OCI-LY3 (cell line): ENCODE results near the gene NINL.

Source experiments
- H2AFZ ChIP-seq: fragments of 200-600, 300-600 bp; shearing (Covaris generic); 2 replicates; pipeline ENCODE4 v1.6.0; 2014; ENCODE audit warnings: antibody characterized with exemption, low read depth, low read length
- H3K27ac ChIP-seq: fragments of 200-600, 300-600 bp; sonication (generic); 2 replicates; pipeline ENCODE4 v1.5.1; 2014; ENCODE audit warnings: mild to moderate bottlenecking, low read length, moderate library complexity, mixed read lengths
- H3K27me3 ChIP-seq: fragments of 200-600, 300-600 bp; sonication (generic); 2 replicates; pipeline ENCODE4 v1.6.1; 2014; ENCODE audit warnings: low read depth, low read length, mixed read lengths
- H3K36me3 ChIP-seq: fragments of 200-600, 300-600 bp; sonication (generic); replicated peaks from 2 replicates; pipeline ENCODE3; 2014; ENCODE audit warnings: low read depth, low read length, mixed read lengths
- H3K4me1 ChIP-seq: fragments of 300-600, 200-600 bp; sonication (generic); 2 replicates; pipeline ENCODE4 v1.6.1; 2014; ENCODE audit warnings: low read length, mixed read lengths
- H3K4me2 ChIP-seq: fragments of 200-600, 300-600 bp; sonication (generic); 2 replicates; pipeline ENCODE4 v1.6.1; 2014; ENCODE audit warnings: low read length, mixed read lengths
- H3K4me3 ChIP-seq: fragments of 300-600, 200-600 bp; sonication (generic); 2 replicates; pipeline ENCODE4 v1.5.1; 2014; ENCODE audit warnings: antibody characterized with exemption, mild to moderate bottlenecking, low read length, moderate library complexity
- H3K79me2 ChIP-seq: fragments of 300-600, 200-600 bp; shearing (Covaris generic); 2 replicates; pipeline ENCODE4 v1.6.1; 2014; ENCODE audit warnings: mild to moderate bottlenecking, low read length, mixed read lengths
- H3K9ac ChIP-seq: fragments of 300-600, 200-600 bp; shearing (Covaris generic); 2 replicates; pipeline ENCODE4 v1.6.0; 2014; ENCODE audit warnings: mild to moderate bottlenecking, low read length, moderate library complexity
- H3K9me3 ChIP-seq: fragments of 200-600, 300-600 bp; shearing (Covaris generic); 2 replicates; pipeline ENCODE4 v1.6.1; 2014; ENCODE audit warnings: low read length, mixed read lengths; ENCODE audit not compliant: insufficient read depth
- H4K20me1 ChIP-seq: fragments of 200-600, 300-600 bp; sonication (generic); 2 replicates; pipeline ENCODE4 v1.6.1; 2016; ENCODE audit warnings: low read length, mixed read lengths; ENCODE audit not compliant: insufficient read depth
- EZH2phosphoT487 ChIP-seq: fragments of 200-600 bp; shearing (Covaris generic); IDR thresholded peaks from 2 replicates; pipeline ENCODE4 v1.6.1; 2018; ENCODE audit warnings: antibody characterized with exemption, mixed run types, low read depth
- TF ChIP-seq, protein P1 (sequence below): fragments of 200-600, 300-600 bp; sonication (generic); IDR thresholded peaks from 2 replicates; pipeline ENCODE4 v1.5.1; 2014; ENCODE audit warnings: antibody characterized with exemption, low read length, low read depth

NINL gene

DNA sequence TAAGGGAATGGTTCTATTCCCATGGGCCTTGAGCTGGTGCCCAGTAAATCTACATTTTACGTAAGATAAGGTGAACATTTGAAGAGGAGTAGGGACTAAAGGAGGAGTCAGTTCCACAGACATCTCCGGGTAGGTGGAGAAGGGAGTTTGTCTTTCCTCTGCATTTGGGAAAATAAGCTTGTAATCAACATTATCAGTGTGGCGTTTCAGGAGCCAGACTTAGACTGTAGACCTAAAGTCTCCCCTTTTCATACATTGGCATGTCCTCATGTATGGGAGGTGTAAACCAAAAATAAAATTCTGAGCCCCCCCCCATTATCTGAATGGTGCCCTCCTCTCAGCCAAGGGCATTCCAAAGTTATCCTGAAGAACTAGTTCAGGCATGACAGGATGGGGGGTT is 40.2 kb downstream of the NINL start:
- H3K36me3 ChIP-seq, result no peaks in the 10 kb centered on the region
- H3K9ac ChIP-seq, result no peak overlapping the region
- H3K4me1 ChIP-seq, result peaks cover 20% of the 10 kb centered on the region
- H3K4me3 ChIP-seq, result no peak overlapping the region
- no peaks in the 10 kb centered on the region for H3K9me3 ChIP-seq
- no peak overlapping the region for H3K27ac ChIP-seq
- no peak overlapping the region for H3K4me2 ChIP-seq
- H2AFZ ChIP-seq, result no peak overlapping the region
- H4K20me1 ChIP-seq, result no peaks in the 10 kb centered on the region
- no peaks in the 10 kb centered on the region for H3K79me2 ChIP-seq
- TF ChIP-seq, protein P1, sequence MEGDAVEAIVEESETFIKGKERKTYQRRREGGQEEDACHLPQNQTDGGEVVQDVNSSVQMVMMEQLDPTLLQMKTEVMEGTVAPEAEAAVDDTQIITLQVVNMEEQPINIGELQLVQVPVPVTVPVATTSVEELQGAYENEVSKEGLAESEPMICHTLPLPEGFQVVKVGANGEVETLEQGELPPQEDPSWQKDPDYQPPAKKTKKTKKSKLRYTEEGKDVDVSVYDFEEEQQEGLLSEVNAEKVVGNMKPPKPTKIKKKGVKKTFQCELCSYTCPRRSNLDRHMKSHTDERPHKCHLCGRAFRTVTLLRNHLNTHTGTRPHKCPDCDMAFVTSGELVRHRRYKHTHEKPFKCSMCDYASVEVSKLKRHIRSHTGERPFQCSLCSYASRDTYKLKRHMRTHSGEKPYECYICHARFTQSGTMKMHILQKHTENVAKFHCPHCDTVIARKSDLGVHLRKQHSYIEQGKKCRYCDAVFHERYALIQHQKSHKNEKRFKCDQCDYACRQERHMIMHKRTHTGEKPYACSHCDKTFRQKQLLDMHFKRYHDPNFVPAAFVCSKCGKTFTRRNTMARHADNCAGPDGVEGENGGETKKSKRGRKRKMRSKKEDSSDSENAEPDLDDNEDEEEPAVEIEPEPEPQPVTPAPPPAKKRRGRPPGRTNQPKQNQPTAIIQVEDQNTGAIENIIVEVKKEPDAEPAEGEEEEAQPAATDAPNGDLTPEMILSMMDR, result no peak
- TF ChIP-seq EZH2phosphoT487, result no peak
- H3K27me3 ChIP-seq, result no peaks in the 10 kb centered on the region

DNA sequence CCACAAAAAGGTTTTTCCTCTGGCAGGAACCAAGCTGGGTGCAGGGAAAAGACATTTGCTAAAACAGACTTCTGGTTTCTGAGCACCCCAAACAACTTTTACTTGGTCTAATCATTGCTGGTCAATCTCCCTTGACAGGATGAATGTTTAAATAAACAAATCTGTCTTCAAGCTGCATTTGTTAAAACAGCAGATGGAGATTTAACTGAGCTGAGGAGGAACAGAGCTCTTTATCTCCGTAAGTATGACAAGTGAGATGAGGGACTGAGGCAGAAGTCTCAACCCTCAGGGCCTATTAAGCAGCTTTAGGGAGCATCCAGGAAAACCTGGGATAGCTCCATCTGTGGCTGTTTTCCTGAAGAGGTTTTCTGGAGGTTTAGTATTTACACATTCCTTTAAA is 40.6 kb downstream of the NINL start:
- Histone ChIP-seq H3K9me3 (no peaks in the 10 kb centered on the region), H3K27ac (no peak overlapping the region), H3K9ac (no peak overlapping the region), H3K4me3 (no peak overlapping the region), H3K36me3 (no peaks in the 10 kb centered on the region), H2AFZ (no peak overlapping the region), H4K20me1 (no peaks in the 10 kb centered on the region), H3K4me1 (peaks cover 24% of the 10 kb centered on the region), H3K27me3 (no peaks in the 10 kb centered on the region), H3K4me2 (no peak overlapping the region), H3K79me2 (no peaks in the 10 kb centered on the region)
- TF ChIP-seq EZH2phosphoT487, result no peak
- TF ChIP-seq, protein P1, result no peak

DNA sequence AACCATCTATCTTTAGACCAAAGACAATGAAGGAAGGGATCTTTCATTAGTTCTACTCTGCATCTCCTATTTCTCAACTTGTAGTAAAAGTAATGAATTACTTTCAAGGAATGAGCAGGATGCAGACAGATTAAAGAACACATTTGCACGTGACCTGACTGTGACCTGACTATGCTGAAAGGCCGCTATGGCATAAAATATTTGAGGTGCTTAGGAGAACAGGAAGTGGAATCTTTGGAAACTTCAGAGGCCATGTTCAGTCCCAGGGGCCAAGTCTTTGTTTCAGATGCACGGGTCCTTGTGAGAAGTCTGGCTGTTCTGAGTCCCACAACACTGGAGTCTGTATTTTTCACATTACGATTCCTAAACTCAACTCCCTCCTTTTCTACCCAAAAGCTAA is 41.0 kb downstream of the NINL start:
- no peaks in the 10 kb centered on the region for H3K36me3 ChIP-seq
- H4K20me1 ChIP-seq, result no peaks in the 10 kb centered on the region
- no peaks in the 10 kb centered on the region for H3K79me2 ChIP-seq
- H3K27me3 ChIP-seq, result no peaks in the 10 kb centered on the region
- no peak overlapping the region for H3K4me3 ChIP-seq
- H3K9ac ChIP-seq, result no peak overlapping the region
- TF ChIP-seq, protein P1, result no peak
- TF ChIP-seq EZH2phosphoT487, result no peak
- no peak overlapping the region for H3K27ac ChIP-seq
- H2AFZ ChIP-seq, result no peak overlapping the region
- no peak overlapping the region for H3K4me2 ChIP-seq
- H3K4me1 ChIP-seq, result peaks cover 28% of the 10 kb centered on the region
- H3K9me3 ChIP-seq, result no peaks in the 10 kb centered on the region

DNA sequence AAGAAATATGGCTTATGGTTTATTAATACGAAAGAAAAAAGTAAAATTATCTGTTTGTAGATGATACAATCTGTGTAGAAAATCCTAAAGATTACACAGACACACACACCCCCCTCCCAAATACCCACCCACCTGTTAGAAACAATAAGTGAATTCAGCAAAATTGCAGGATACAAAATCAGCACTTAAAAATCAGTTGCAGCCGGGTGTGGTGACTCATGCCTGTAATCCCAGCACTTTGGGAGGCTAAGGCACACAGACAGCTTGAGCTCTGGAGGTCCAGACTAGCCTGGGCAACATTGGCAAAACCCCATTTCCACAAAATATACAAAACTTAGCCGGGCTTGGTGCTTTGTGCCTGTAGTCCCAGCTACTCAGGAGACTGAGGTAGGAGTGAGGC is 42.3 kb downstream of the NINL start:
- no peak overlapping the region for H2AFZ ChIP-seq
- no peak overlapping the region for H3K4me3 ChIP-seq
- no peak overlapping the region for H3K4me2 ChIP-seq
- no peaks in the 10 kb centered on the region for H3K36me3 ChIP-seq
- H3K27me3 ChIP-seq, result no peaks in the 10 kb centered on the region
- no peak overlapping the region for H3K9ac ChIP-seq
- H3K4me1 ChIP-seq, result peaks cover 33% of the 10 kb centered on the region
- TF ChIP-seq, protein P1, result no peak
- TF ChIP-seq EZH2phosphoT487, result no peak
- H3K79me2 ChIP-seq, result no peaks in the 10 kb centered on the region
- H4K20me1 ChIP-seq, result no peaks in the 10 kb centered on the region
- H3K9me3 ChIP-seq, result no peaks in the 10 kb centered on the region
- H3K27ac ChIP-seq, result no peak overlapping the region
